ENCODE results near the gene ZNF417. TPM values are rescaled to one million over a fixed set of nuclear protein-coding genes. Genes with fewer than 3 reads are reported as not detected.

The ZNF417 gene
- total and polyA plus RNA-seq, 2 donors (not counting 1 experiment from before 2014, with no cell fraction given), result 8.9 to 52.6 TPM

DNA sequence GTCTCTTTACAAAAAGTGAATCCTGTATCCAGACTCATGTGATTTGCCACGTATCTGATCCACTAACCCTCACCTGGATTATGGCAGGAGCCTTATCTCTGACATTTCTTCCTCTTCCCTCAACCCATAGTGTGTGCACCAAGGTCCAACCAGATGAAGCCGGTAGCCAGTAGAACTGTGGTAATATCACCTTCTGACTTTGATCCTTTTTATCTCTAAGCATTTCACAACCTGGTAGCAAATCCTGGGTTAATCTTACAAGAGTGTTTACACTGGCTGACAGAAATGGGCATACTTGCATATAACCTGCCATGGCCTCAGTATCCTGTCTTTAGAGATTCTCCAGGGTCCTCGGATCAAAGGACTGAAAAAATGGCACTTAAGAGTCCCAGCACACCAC is 1.9 kb downstream of the ZNF417 start:
- no peak overlapping the region for H2AFZ ChIP-seq (ENCODE audit: insufficient read depth, low read depth, low read length, poor library complexity, severe bottlenecking)
- ChIA-PET CTCF (interaction anchor here (1.0 kb wide), 2 partner anchors 11 to 167 kb away, joined by 3 read pairs; partner anchors contain the start of gene ZNF776), POLR2A (no interaction called here)
- peak overlapping the region; percentile 26 for H3K27ac Mint-ChIP-seq
- H3K27me3 Mint-ChIP-seq, result no peaks in the 10 kb centered on the region
- H3K27me3 ChIP-seq (replicated peaks in 1 of 4; ENCODE audit: control extremely low read depth in 1 of 4, control insufficient read depth in 3 of 4, insufficient read depth in 4 of 4, low read length in 3 of 4), result no peaks in the 10 kb centered on the region
- H3K9ac ChIP-seq (ENCODE audit: low read length), result no peak overlapping the region
- peaks cover 0 to 9% (median 0%) of the 10 kb centered on the region in 3 donors for H3K9me3 ChIP-seq (ENCODE audit: control extremely low read depth in 1 of 3, control insufficient read depth in 2 of 3, insufficient read depth in 1 of 3, low read length in 2 of 3)
- no peak for DNase-seq
- no peaks in the 10 kb centered on the region for H4K20me1 ChIP-seq (ENCODE audit: control insufficient read depth, insufficient read depth, low read length, poor library complexity, severe bottlenecking)
- TF ChIP-seq EZH2 (IDR thresholded peaks at IDR 0.05; ENCODE audit: borderline replicate concordance, insufficient read depth, low read depth, low read length, poor library complexity, severe bottlenecking), result no peak
- TF ChIP-seq, protein P1, sequence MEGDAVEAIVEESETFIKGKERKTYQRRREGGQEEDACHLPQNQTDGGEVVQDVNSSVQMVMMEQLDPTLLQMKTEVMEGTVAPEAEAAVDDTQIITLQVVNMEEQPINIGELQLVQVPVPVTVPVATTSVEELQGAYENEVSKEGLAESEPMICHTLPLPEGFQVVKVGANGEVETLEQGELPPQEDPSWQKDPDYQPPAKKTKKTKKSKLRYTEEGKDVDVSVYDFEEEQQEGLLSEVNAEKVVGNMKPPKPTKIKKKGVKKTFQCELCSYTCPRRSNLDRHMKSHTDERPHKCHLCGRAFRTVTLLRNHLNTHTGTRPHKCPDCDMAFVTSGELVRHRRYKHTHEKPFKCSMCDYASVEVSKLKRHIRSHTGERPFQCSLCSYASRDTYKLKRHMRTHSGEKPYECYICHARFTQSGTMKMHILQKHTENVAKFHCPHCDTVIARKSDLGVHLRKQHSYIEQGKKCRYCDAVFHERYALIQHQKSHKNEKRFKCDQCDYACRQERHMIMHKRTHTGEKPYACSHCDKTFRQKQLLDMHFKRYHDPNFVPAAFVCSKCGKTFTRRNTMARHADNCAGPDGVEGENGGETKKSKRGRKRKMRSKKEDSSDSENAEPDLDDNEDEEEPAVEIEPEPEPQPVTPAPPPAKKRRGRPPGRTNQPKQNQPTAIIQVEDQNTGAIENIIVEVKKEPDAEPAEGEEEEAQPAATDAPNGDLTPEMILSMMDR (IDR thresholded peaks at IDR 0.05), result no peak
- no peak overlapping the region for H3K4me3 ChIP-seq (ENCODE audit: control extremely low read depth in 1 of 5, extremely low read depth in 1 of 5, insufficient read depth in 1 of 5, low read depth in 2 of 5, low read length in 4 of 5)
- peak overlapping the region; percentile 96 for H3K4me3 Mint-ChIP-seq
- H3K4me1 ChIP-seq (ENCODE audit: control insufficient read depth in 2 of 2, insufficient read depth in 2 of 2, low read length in 2 of 2), result peaks cover 9 to 13% of the 10 kb centered on the region in 2 donors
- no peak overlapping the region for H3K27ac ChIP-seq (ENCODE audit: low read length in 2 of 2)
- H3K4me1 Mint-ChIP-seq, result peaks cover 40% of the 10 kb centered on the region
- intact Hi-C loops (cut with micrococcal nuclease), result no loop called here
- H3K79me2 ChIP-seq (ENCODE audit: control insufficient read depth, insufficient read depth, low read length), result peaks cover 38% of the 10 kb centered on the region
- WGBS (ENCODE audit: insufficient coverage), result 100% methylated on average over 2 of the region's 3 CpGs
- H3K4me2 ChIP-seq (replicated peaks; ENCODE audit: low read depth, low read length, poor library complexity, severe bottlenecking), result no peak overlapping the region
- H3K9me3 Mint-ChIP-seq (ENCODE audit: insufficient read depth), result no peaks in the 10 kb centered on the region
- ATAC-seq (ENCODE audit: low read depth), result no peak
- peaks cover 1 to 18% of the 10 kb centered on the region in 2 experiments for H3K36me3 ChIP-seq (replicated peaks in 1 of 2; ENCODE audit: control extremely low read depth in 1 of 2, control insufficient read depth in 1 of 2, extremely low read depth in 1 of 2, insufficient read depth in 2 of 2, low read length in 1 of 2)

DNA sequence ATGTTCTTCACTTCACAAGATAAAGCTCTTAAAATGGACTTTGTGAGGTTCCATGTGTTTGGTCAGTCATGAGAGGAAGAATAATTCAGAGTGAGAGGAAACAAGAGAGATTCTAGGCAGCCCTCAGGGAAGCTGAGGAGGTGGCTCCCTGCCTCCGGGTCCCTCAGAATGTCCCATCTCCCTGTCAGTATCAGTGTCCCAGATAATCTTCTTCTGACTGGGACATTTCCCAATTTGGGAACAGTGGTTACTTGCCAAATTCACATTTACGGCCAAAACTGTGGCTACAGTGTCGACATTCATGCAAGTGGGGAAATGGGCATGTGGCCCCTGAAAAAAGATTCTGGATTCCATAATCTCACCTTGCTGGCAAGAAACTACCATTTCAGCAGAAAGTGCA is 9.0 kb downstream of the ZNF417 start:
- H2AFZ ChIP-seq (ENCODE audit: insufficient read depth, low read depth, low read length, poor library complexity, severe bottlenecking), result no peak overlapping the region
- H3K4me1 ChIP-seq (ENCODE audit: control insufficient read depth in 2 of 2, insufficient read depth in 2 of 2, low read length in 2 of 2), result peaks cover 0 to 8% of the 10 kb centered on the region in 2 donors
- Mint-ChIP-seq H3K27ac (no peak overlapping the region), H3K27me3 (no peaks in the 10 kb centered on the region), H3K4me3 (no peak overlapping the region), H3K9me3 (ENCODE audit: insufficient read depth) (no peaks in the 10 kb centered on the region), H3K4me1 (peaks cover 21% of the 10 kb centered on the region)
- ChIA-PET POLR2A (no interaction called here), CTCF (interaction anchor here (1.2 kb wide), 1 partner anchor 23 kb away, joined by 3 read pairs; no protein-coding TSS in a partner anchor)
- H3K36me3 ChIP-seq (replicated peaks in 1 of 2; ENCODE audit: control extremely low read depth in 1 of 2, control insufficient read depth in 1 of 2, extremely low read depth in 1 of 2, insufficient read depth in 2 of 2, low read length in 1 of 2), result peaks cover 1 to 34% of the 10 kb centered on the region in 2 experiments
- H3K27me3 ChIP-seq (replicated peaks in 1 of 4; ENCODE audit: control extremely low read depth in 1 of 4, control insufficient read depth in 3 of 4, insufficient read depth in 4 of 4, low read length in 3 of 4), result no peaks in the 10 kb centered on the region
- H3K79me2 ChIP-seq (ENCODE audit: control insufficient read depth, insufficient read depth, low read length), result peaks cover 3% of the 10 kb centered on the region
- no peak overlapping the region for H3K4me2 ChIP-seq (replicated peaks; ENCODE audit: low read depth, low read length, poor library complexity, severe bottlenecking)
- TF ChIP-seq EZH2 (IDR thresholded peaks at IDR 0.05; ENCODE audit: borderline replicate concordance, insufficient read depth, low read depth, low read length, poor library complexity, severe bottlenecking), result no peak
- TF ChIP-seq, protein P1 (IDR thresholded peaks at IDR 0.05), result no peak
- no peaks in the 10 kb centered on the region for H4K20me1 ChIP-seq (ENCODE audit: control insufficient read depth, insufficient read depth, low read length, poor library complexity, severe bottlenecking)
- intact Hi-C loops (cut with micrococcal nuclease), result loop anchor here (5.0 kb wide), 1 partner anchor 40 kb away; the partner anchor contains the start of gene ZNF256
- WGBS (ENCODE audit: insufficient coverage), result 100% methylated on average over 2 of the region's 3 CpGs
- H3K4me3 ChIP-seq (ENCODE audit: control extremely low read depth in 1 of 5, extremely low read depth in 1 of 5, insufficient read depth in 1 of 5, low read depth in 2 of 5, low read length in 4 of 5), result no peak overlapping the region
- no peak overlapping the region for H3K27ac ChIP-seq (ENCODE audit: low read length in 2 of 2)
- ATAC-seq (ENCODE audit: low read depth) (no peak), DNase-seq (no peak)
- H3K9ac ChIP-seq (ENCODE audit: low read length), result no peak overlapping the region
- H3K9me3 ChIP-seq (ENCODE audit: control extremely low read depth in 1 of 3, control insufficient read depth in 2 of 3, insufficient read depth in 1 of 3, low read length in 2 of 3), result peaks cover 0 to 8% (median 0%) of the 10 kb centered on the region in 3 donors
